GM21367 (cell line): ENCODE measurements around the gene PLEKHG2.
"Not testable (repeated sequence)": the region's sequence is repeated elsewhere in the genome, so short reads cannot be mapped to it uniquely, and the experiment has no call there.

Experiments used
- ATAC-seq: cut with Tn5 transposase; IDR thresholded peaks from one replicate; pipeline ENCODE4 v1.9.1; 2021; ENCODE audit not compliant: unreplicated experiment

Gene PLEKHG2

GRCh38 chr19:39446365-39447084, 34.1 kb downstream of the PLEKHG2 start:
- ATAC-seq, result no peak

GRCh38 chr19:39448271-39448670, 35.8 kb downstream of the PLEKHG2 start:
- no peak for ATAC-seq

GRCh38 chr19:39449116-39449797, 36.8 kb downstream of the PLEKHG2 start:
- no peak for ATAC-seq

- ATAC-seq, result not testable (repeated sequence)
Observed at GRCh38 chr19:39451257-39451656, 38.8 kb downstream of the PLEKHG2 start.

GRCh38 chr19:39463403-39463802, 50.9 kb downstream of the PLEKHG2 start:
- no peak for ATAC-seq

- no peak for ATAC-seq
Observed at GRCh38 chr19:39465956-39466747, 53.7 kb downstream of the PLEKHG2 start.

- ATAC-seq, result no peak
Observed at GRCh38 chr19:39467941-39468340, 55.5 kb downstream of the PLEKHG2 start.

- no peak for ATAC-seq
Observed at GRCh38 chr19:39469036-39469435, 56.6 kb downstream of the PLEKHG2 start.

- no peak for ATAC-seq
Observed at GRCh38 chr19:39469567-39469966, 57.1 kb downstream of the PLEKHG2 start.

- no peak for ATAC-seq
Observed at GRCh38 chr19:39470724-39471339, 58.4 kb downstream of the PLEKHG2 start.

- ATAC-seq, result no peak
Observed at GRCh38 chr19:39471756-39472536, 59.5 kb downstream of the PLEKHG2 start.

- no peak for ATAC-seq
Observed at GRCh38 chr19:39472746-39473442, 60.4 kb downstream of the PLEKHG2 start.

- ATAC-seq, result no peak
Observed at GRCh38 chr19:39473443-39473960, 61.0 kb downstream of the PLEKHG2 start.

GRCh38 chr19:39474139-39474620, 61.7 kb downstream of the PLEKHG2 start:
- ATAC-seq, result no peak

GRCh38 chr19:39475748-39476147, 63.3 kb downstream of the PLEKHG2 start:
- ATAC-seq, result no peak
